Measurements from ENCODE around the gene DDX47. TPM values are rescaled to one million over a fixed set of nuclear protein-coding genes. Genes with fewer than 3 reads are reported as not detected.

The DDX47 gene
- total and polyA plus RNA-seq, 2 of the 4 experiments (the other 2 are of a cell fraction), result 77.8 to 89.5 TPM

DNA sequence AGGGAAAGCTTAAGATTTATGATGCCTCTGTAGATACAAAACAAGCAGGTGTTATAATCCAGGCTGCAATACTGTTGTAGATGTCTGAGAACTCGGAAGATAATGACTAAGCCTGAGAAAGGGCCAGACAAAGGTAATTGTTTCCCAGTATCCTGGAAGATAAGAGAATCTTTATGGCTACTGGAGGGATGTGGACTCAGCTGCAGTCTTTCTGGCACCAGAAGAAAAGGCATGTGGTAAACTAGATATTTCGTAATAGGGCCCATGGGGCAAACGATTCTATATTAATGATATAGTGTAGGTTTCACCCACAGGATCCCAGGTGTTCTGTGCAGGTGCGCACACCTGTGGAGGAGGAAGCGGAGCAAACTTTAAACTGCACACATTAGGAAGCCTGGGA is 36.9 kb upstream of the DDX47 start:
- no peak overlapping the region for H2BK120ac ChIP-seq (ENCODE audit: low read depth, low read length)

More for the DNA sequence above, 36.9 kb upstream of the DDX47 start:
- Histone ChIP-seq H4K8ac (ENCODE audit: low read depth in 2 of 2, low read length in 2 of 2) (no peak overlapping the region), H2AFZ (replicated peaks; ENCODE audit: low read length, poor library complexity) (no peak overlapping the region), H3K4me2 (ENCODE audit: low read depth, low read length) (no peak overlapping the region), H4K5ac (ENCODE audit: low read depth, low read length) (no peak overlapping the region), H3K23ac (ENCODE audit: low read depth, low read length) (no peak overlapping the region), H3K18ac (ENCODE audit: low read depth, low read length) (no peak overlapping the region), H2BK5ac (ENCODE audit: low read depth, low read length, poor library complexity, severe bottlenecking) (no peak overlapping the region), H2AK5ac (ENCODE audit: low read depth, low read length) (no peak overlapping the region), H3K79me1 (ENCODE audit: low read depth in 1 of 2, low read length in 2 of 2) (peaks cover 0 to 8% of the 10 kb centered on the region in 2 experiments; a peak in 3 of 4 replicates), H3K9ac (ENCODE audit: low read depth, low read length) (no peak overlapping the region), H3K9me1 (ENCODE audit: insufficient read depth, low read length) (peaks cover 6% of the 10 kb centered on the region; the same call in 1 of the 2 replicates), H4K91ac (ENCODE audit: insufficient read depth, low read depth, low read length) (no peak overlapping the region), H3K27me3 (ENCODE audit: control insufficient read depth, insufficient read depth, low read length) (no peaks in the 10 kb centered on the region), H3K14ac (replicated peaks; ENCODE audit: low read depth, low read length) (no peak overlapping the region), H3K27ac (ENCODE audit: insufficient read depth, low read length) (no peak overlapping the region), H3K4me1 (ENCODE audit: control insufficient read depth, insufficient read depth, low read length) (peaks cover 9% of the 10 kb centered on the region), H3K36me3 (ENCODE audit: control insufficient read depth, insufficient read depth, low read length) (no peaks in the 10 kb centered on the region), H3K4me3 (ENCODE audit: insufficient read depth, low read depth, low read length) (no peak overlapping the region), H3K9me3 (ENCODE audit: control insufficient read depth, insufficient read depth, low read length) (no peaks in the 10 kb centered on the region), H4K20me1 (ENCODE audit: insufficient read depth, low read length) (no peaks in the 10 kb centered on the region), H2BK15ac (ENCODE audit: low read depth, low read length) (no peak overlapping the region), H2AK9ac (replicated peaks; ENCODE audit: low read depth, low read length, poor library complexity) (no peak overlapping the region), H3K4ac (ENCODE audit: low read depth, low read length) (no peak overlapping the region), H2BK20ac (ENCODE audit: low read depth, low read length) (no peak overlapping the region), H3K56ac (ENCODE audit: extremely low read depth, insufficient read depth, low read length) (no peak overlapping the region)
- intact Hi-C loops (cut with micrococcal nuclease), result no loop called here
- BruUV-seq (replicated peaks), result no TSS peak
- DNase-seq, result peak; percentile 23
- dilution Hi-C loops (cut with HindIII; ENCODE audit: low sequenced_read_pairs, unreplicated experiment), result no loop called here
- WGBS, 2 experiments (ENCODE audit: extremely low coverage in 2 of 2, insufficient read length in 1 of 2), result 83% methylated on average over 2 of the region's 5 CpGs; no CpG with 5 or more reads in 1 of the 2 experiments
- ChIA-PET POLR2A (ENCODE audit: unreplicated experiment) (no interaction called here), CTCF (no interaction called here)
- in situ Hi-C loops (cut with MboI; ENCODE audit: low sequenced_read_pairs), result no loop called here
- ATAC-seq (ENCODE audit: low read depth), result no peak
- TF ChIP-seq FOS (IDR thresholded peaks at IDR 0.05; ENCODE audit: low read depth, low read length) (no peak), CEBPB (IDR thresholded peaks at IDR 0.05; ENCODE audit: low read depth, low read length) (peak; percentile 68), BHLHE40 (IDR thresholded peaks at IDR 0.05; ENCODE audit: low read depth, low read length) (no peak), MAZ (IDR thresholded peaks at IDR 0.05; ENCODE audit: borderline replicate concordance, low read depth, low read length) (no peak), RFX5 (IDR thresholded peaks at IDR 0.05; ENCODE audit: low read depth, low read length) (no peak)
